Spleen (tissue), 11 donors: ENCODE data around the gene TLR5. TPM values are rescaled to one million over a fixed set of nuclear protein-coding genes. Genes with fewer than 3 reads are reported as not detected.

Experiments used
- DNase-seq: peaks from one replicate; pipeline ENCODE4 v3.0.0-alpha.2; 2020
- H3K27ac ChIP-seq, 8 donors: fragments of 200-600 bp; sonication (generic) in 7 of 8; 1 replicate in 4 of 8; 2 replicates in 4 of 8; pipeline versions ENCODE4 v1.5.0 to v1.8.0; 2016 to 2021; ENCODE audit warnings: inconsistent platforms in 4 of 8, mild to moderate bottlenecking in 4 of 8, moderate library complexity in 1 of 8
- H3K27me3 ChIP-seq, 7 donors: fragments of 200-600 bp; sonication (generic) in 6 of 7; replicated peaks in 1 of 7; 1 replicate in 4 of 7; 2 replicates in 3 of 7; pipeline versions ENCODE4 v1.5.0 to v1.8.0; 2016 to 2021; ENCODE audit warnings: inconsistent platforms in 3 of 7, mild to moderate bottlenecking in 1 of 7
- H3K36me3 ChIP-seq, 6 donors: fragments of 200-600 bp; sonication (generic) in 5 of 6; 1 replicate in 4 of 6; 2 replicates in 2 of 6; pipeline versions ENCODE4 v1.5.0 to v1.8.0; 2016 to 2021; ENCODE audit warnings: inconsistent platforms in 2 of 6
- H3K4me1 ChIP-seq, 6 donors: fragments of 200-600 bp; sonication (generic) in 5 of 6; 1 replicate in 3 of 6; 2 replicates in 3 of 6; pipeline versions ENCODE4 v1.5.0 to v1.8.0; 2016 to 2021; ENCODE audit warnings: inconsistent platforms in 3 of 6
- H3K4me3 ChIP-seq, 8 donors: fragments of 200-600 bp; sonication (generic) in 7 of 8; 1 replicate in 4 of 8; 2 replicates in 4 of 8; pipeline versions ENCODE4 v1.5.0 to v1.8.0; 2016 to 2021; ENCODE audit warnings: inconsistent platforms in 4 of 8, mild to moderate bottlenecking in 4 of 8, moderate library complexity in 2 of 8
- H3K9me3 ChIP-seq, 8 donors: fragments of 200-600 bp; sonication (generic) in 7 of 8; 1 replicate in 4 of 8; 2 replicates in 4 of 8; pipeline versions ENCODE4 v1.5.0 to v1.8.0; 2016 to 2021; ENCODE audit warnings: inconsistent platforms in 4 of 8
- CTCF ChIP-seq, 11 experiments: fragments of 200-600 bp in 7 of 11; fragments of 450-650 bp in 4 of 11; sonication (generic) in 4 of 11; IDR thresholded peaks in 8 of 11; conservative IDR thresholded peaks in 3 of 11; 1 replicate in 7 of 11; 2 replicates in 4 of 11; pipeline versions ENCODE4 v1.4.0 to v1.8.0; 2016 to 2021; ENCODE audit warnings: antibody characterized with exemption in 11 of 11, inconsistent platforms in 4 of 11, mild to moderate bottlenecking in 1 of 11
- POLR2A ChIP-seq, 3 donors: fragments of 450-650 bp; IDR thresholded peaks; one replicate each; pipeline ENCODE4 v1.5.1; 2017; ENCODE audit warnings: antibody characterized with exemption in 3 of 3, mild to moderate bottlenecking in 1 of 3
- POLR2AphosphoS5 ChIP-seq, 3 donors: sonication (generic); formaldehyde crosslinking; IDR thresholded peaks; one replicate each; pipeline ENCODE4 v1.5.1; 2017; ENCODE audit warnings: antibody characterized with exemption in 3 of 3
- WGBS, 5 donors: extraction: QIAGEN DNeasy Blood & Tissue Kit in 3 of 5; methylation state at CpG; one replicate each; pipeline versions ENCODE4 v1.1.5 to v1.1.7; 2013 to 2018; 5-methylcytosine and 5-hydroxymethylcytosine counted together
- intact Hi-C: fragments of 100-400 bp; cut with DNase I; formaldehyde crosslinking; loops from one replicate; pipeline ENCODE4 v1.15.0; 2023; ENCODE audit warnings: low total_unique reads
- polyA plus RNA-seq, 3 donors: library from polyadenylated mRNA; stranded (reverse); fragments of 200-250 nt; gene quantifications; one replicate each; pipeline ENCODE4 v1.2.1, GENCODE V29; 2013
- total RNA-seq, 7 donors: library from RNA; depleted of rRNA in 3 of 7; stranded (reverse); fragments of >200 nt in 3 of 7; fragmentation: NEBNext Ultra II Directional in 4 of 7; extraction: Animal tissue kit (Norgen Biotek cat#: 25700) in 4 of 7; gene quantifications; one replicate each; pipeline versions ENCODE4 v1.1.0 to v1.2.1, GENCODE V29; 2016 to 2021
- donor health status: healthy with polysubstance abuse.
- donor health status: DM: no; HTN: no; CAD: no; lungs with moderate emphysema.
- donor health status: DM: no; HTN: no; CAD: no.
- donor health status: Bipolar disorder and iron deficiency.
- donor health status: healthy.
- donor health status: DM: no; HTN: no; CAD: no.
- donor health status: DM: yes; HTN: yes; CAD: no.

Gene TLR5
- total and polyA plus RNA-seq, 10 donors, result 1.0 to 28.2 (median 13.7) TPM

GRCh38 chr1:223095870-223096269 is 47.2 kb downstream of the TLR5 start:
- Histone ChIP-seq H3K4me1 (no peaks in the 10 kb centered on the region), H3K27ac (no peak overlapping the region), H3K36me3 (no peaks in the 10 kb centered on the region), H3K9me3 (peaks cover 0 to 19% (median 16%) of the 10 kb centered on the region in 8 donors), H3K27me3 (no peaks in the 10 kb centered on the region), H3K4me3 (no peak overlapping the region)
- intact Hi-C loops, result loop anchor here (10.0 kb wide), 1 partner anchor 631 kb away; no protein-coding TSS in a partner anchor
- 85 to 91% (median 87%) methylated on average over 4 of the region's 4 CpGs for WGBS, 5 donors
- DNase-seq, result no peak
- no peak for TF ChIP-seq CTCF (IDR thresholded peaks at IDR 0.05 in 8 of 11, conservative IDR thresholded peaks at IDR 0.05 in 3 of 11)
- TF ChIP-seq POLR2AphosphoS5 (IDR thresholded peaks at IDR 0.05), result no peak
- TF ChIP-seq POLR2A (IDR thresholded peaks at IDR 0.05), result no peak

DNA sequence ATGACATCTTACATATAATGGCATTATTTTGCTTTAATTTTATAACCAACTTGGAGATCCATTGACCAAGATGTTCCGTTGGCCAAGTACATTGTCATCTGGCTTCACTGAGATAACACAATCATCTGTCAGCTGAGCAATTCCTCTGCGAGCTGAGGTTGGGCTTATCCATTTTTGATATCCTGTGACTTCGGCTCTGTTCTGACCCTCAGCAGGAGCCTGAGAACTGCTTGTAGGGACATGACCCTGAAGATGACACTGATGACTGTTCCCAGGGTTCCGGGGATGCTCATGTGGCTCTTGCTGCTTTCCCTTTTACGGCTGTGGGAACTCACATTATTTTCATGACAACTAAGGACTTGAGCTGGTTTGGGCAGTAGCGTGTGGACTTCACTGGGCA is 51.2 kb downstream of the TLR5 start:
- Histone ChIP-seq H3K27me3 (peaks cover 0 to 7% (median 0%) of the 10 kb centered on the region in 7 donors), H3K27ac (no peak overlapping the region), H3K4me3 (no peak overlapping the region), H3K4me1 (peaks cover 0 to 5% (median 0%) of the 10 kb centered on the region in 6 donors), H3K9me3 (no peaks in the 10 kb centered on the region), H3K36me3 (no peaks in the 10 kb centered on the region)
- TF ChIP-seq POLR2AphosphoS5 (IDR thresholded peaks at IDR 0.05) (no peak), POLR2A (IDR thresholded peaks at IDR 0.05) (no peak), CTCF (IDR thresholded peaks at IDR 0.05 in 8 of 11, conservative IDR thresholded peaks at IDR 0.05 in 3 of 11) (no peak)
- no peak for DNase-seq
- intact Hi-C loops, result loop anchor here (10.0 kb wide), 1 partner anchor 627 kb away; no protein-coding TSS in a partner anchor
- WGBS, 5 donors, result 84 to 95% (median 86%) methylated on average over 6 of the region's 6 CpGs

DNA sequence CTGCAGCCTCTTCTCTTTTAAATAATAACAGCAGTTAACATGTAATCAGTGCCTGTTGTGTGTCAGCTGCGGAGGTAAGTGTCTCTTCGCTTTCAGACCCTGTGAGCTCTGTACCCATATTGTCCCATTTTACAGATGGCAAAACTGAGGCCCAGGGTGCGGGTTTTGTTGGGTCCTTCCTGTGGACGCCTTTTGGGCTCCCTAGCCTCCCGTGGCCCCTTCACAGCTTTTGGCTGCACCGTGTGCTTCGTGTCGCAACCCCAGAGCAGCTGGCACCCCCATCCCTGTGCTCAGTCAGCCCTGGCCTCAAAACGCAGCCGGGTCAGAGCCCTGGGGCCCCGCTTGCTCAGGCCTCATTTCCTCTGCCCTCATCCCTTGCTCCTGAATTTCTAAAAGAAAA is 53.8 kb downstream of the TLR5 start:
- Histone ChIP-seq H3K27me3 (peaks cover 0 to 7% (median 0%) of the 10 kb centered on the region in 7 donors), H3K36me3 (no peaks in the 10 kb centered on the region), H3K4me3 (no peak overlapping the region), H3K27ac (no peak overlapping the region), H3K9me3 (no peaks in the 10 kb centered on the region), H3K4me1 (peaks cover 0 to 5% (median 0%) of the 10 kb centered on the region in 6 donors)
- TF ChIP-seq POLR2AphosphoS5 (IDR thresholded peaks at IDR 0.05), result no peak
- TF ChIP-seq CTCF (IDR thresholded peaks at IDR 0.05 in 8 of 11, conservative IDR thresholded peaks at IDR 0.05 in 3 of 11), result no peak
- no peak for TF ChIP-seq POLR2A (IDR thresholded peaks at IDR 0.05)
- intact Hi-C loops, result no loop called here
- 73 to 84% (median 79%) methylated on average over 11 of the region's 11 CpGs for WGBS, 5 donors
- DNase-seq, result no peak

DNA sequence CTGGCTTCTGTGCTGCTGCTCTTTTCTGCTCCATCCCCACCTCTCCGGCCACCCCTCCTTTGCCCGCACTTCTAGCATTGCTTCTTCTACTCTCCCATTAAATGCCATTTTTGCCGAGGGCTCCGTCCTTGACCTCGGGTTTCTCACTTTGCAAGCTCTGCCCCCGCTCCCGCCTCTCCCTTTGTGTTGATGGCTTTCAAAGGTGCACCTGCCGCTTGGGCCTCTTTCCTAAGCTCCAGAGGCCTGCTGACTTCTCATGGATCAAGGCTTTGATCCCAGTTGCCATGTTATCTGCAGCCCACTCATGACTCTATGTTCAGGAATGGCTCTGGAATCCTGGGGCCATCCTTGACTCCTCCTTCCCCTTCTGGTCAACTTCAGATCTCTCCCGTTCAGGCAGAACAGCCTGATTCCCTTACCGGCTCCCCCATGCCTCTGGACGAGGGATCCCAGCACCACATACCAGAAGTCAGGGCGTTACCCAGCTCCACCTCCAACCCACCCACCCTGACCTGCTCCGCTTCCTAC is 54.3 kb downstream of the TLR5 start:
- H3K9me3 ChIP-seq, result no peaks in the 10 kb centered on the region
- TF ChIP-seq POLR2AphosphoS5 (IDR thresholded peaks at IDR 0.05), result no peak
- no peak for TF ChIP-seq CTCF (IDR thresholded peaks at IDR 0.05 in 8 of 11, conservative IDR thresholded peaks at IDR 0.05 in 3 of 11)
- no peak for TF ChIP-seq POLR2A (IDR thresholded peaks at IDR 0.05)
- WGBS, 5 donors, result 89 to 93% (median 91%) methylated on average over 13 of the region's 13 CpGs
- H3K4me1 ChIP-seq, result peaks cover 0 to 5% (median 0%) of the 10 kb centered on the region in 6 donors
- H3K27ac ChIP-seq, result no peak overlapping the region
- intact Hi-C loops, result no loop called here
- H3K36me3 ChIP-seq, result no peaks in the 10 kb centered on the region
- no peak overlapping the region for H3K4me3 ChIP-seq
- peaks cover 0 to 7% (median 0%) of the 10 kb centered on the region in 7 donors for H3K27me3 ChIP-seq
- no peak for DNase-seq
